Measurements from ENCODE around the gene DHX34.

Gene DHX34

DNA sequence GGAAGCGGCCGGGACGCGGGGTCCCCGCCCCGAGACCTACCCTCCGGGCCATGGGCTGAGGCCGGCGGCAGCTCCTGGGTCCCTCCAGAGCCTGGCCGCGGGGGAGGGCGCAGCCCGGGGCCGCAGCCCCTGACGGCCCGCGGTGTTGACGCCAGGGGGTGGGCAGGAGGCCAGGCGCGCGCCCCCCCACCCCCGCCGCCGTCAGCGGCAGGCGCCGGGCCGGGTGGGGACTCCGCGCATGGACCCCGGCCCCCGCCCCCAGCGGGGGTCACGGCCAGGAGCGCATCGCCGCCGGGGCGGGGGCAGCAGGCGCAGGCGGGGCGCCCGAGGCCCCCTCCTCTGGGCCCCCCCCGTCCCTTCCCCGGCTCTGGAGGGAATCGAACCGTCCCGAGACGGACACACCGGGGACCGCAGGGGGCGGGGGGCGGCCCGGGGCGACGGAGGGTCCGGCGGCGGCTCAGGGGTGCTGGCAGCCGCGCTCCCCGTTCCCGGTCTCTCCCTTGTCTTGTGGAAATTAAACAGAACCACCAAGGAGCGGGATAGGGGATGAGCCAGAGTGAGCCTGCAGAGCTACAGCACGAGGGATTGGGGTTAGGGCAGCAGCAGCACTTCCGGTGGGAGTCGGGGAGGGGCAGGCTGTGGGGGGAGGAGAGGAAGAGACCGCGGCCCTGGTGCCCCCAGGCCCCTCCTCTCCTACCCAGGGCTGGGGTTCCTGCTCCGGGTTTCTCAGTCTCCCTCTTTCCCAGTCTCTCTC is 70.1 kb downstream of the DHX34 start, which contains the start of gene MEIS3:
Gene MEIS3 (minus strand): TSS at position 498 of the 754 bp plus-strand sequence. CDS start 446 bp downstream, at position 52.
- Histone ChIP-seq H2AFZ (ENCODE audit: low read depth, low read length, severe bottlenecking) (no peak within 1 kb of the TSS), H3K9me3 (ENCODE audit: insufficient read depth, low read length) (no peaks in the 10 kb centered on the region), H3K79me2 (ENCODE audit: insufficient read depth, low read length) (no peaks in the 10 kb centered on the region), H3K27me3 (ENCODE audit: low read length) (0 out of 2 replicates have a peak, but pooled peaks cover 3% of the 10 kb centered on the region), H3K27ac (ENCODE audit: low read depth, low read length) (no peak within 1 kb of the TSS), H3K36me3 (ENCODE audit: low read length) (no peaks in the 10 kb centered on the region), H3F3A (ENCODE audit: insufficient read depth) (0 out of 2 replicates have a peak, but pooled peaks cover 4% of the 10 kb centered on the region), H3K4me2 (ENCODE audit: low read depth, low read length, poor library complexity, severe bottlenecking) (no peak within 1 kb of the TSS), H4K20me1 (ENCODE audit: low read depth, low read length) (no peaks in the 10 kb centered on the region), H3K9ac (ENCODE audit: low read length) (no peak within 1 kb of the TSS), H3K9me2 (replicated peaks; ENCODE audit: insufficient read depth, low read length) (no peaks in the 10 kb centered on the region), H3K4me3 (ENCODE audit: insufficient read depth, low read length, poor library complexity, severe bottlenecking) (no peak within 1 kb of the TSS)
- TF ChIP-seq, protein P1, sequence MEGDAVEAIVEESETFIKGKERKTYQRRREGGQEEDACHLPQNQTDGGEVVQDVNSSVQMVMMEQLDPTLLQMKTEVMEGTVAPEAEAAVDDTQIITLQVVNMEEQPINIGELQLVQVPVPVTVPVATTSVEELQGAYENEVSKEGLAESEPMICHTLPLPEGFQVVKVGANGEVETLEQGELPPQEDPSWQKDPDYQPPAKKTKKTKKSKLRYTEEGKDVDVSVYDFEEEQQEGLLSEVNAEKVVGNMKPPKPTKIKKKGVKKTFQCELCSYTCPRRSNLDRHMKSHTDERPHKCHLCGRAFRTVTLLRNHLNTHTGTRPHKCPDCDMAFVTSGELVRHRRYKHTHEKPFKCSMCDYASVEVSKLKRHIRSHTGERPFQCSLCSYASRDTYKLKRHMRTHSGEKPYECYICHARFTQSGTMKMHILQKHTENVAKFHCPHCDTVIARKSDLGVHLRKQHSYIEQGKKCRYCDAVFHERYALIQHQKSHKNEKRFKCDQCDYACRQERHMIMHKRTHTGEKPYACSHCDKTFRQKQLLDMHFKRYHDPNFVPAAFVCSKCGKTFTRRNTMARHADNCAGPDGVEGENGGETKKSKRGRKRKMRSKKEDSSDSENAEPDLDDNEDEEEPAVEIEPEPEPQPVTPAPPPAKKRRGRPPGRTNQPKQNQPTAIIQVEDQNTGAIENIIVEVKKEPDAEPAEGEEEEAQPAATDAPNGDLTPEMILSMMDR (IDR thresholded peaks at IDR 0.05; ENCODE audit: insufficient read depth, low read length, poor library complexity, severe bottlenecking) = no peak
- no peak for TF ChIP-seq EZH2phosphoT487 (conservative IDR thresholded peaks at IDR 0.05; ENCODE audit: low read length)

GRCh38 chr19:47419789-47420188 is 70.7 kb downstream of the DHX34 start:
- Histone ChIP-seq H3K4me3 (ENCODE audit: insufficient read depth, low read length, poor library complexity, severe bottlenecking) (no peak overlapping the region), H3K4me2 (ENCODE audit: low read depth, low read length, poor library complexity, severe bottlenecking) (no peak overlapping the region), H4K20me1 (ENCODE audit: low read depth, low read length) (no peaks in the 10 kb centered on the region), H3K9me3 (ENCODE audit: insufficient read depth, low read length) (no peaks in the 10 kb centered on the region), H3K9ac (ENCODE audit: low read length) (no peak overlapping the region), H3K79me2 (ENCODE audit: insufficient read depth, low read length) (no peaks in the 10 kb centered on the region), H3F3A (ENCODE audit: insufficient read depth) (0 out of 2 replicates have a peak, but pooled peaks cover 4% of the 10 kb centered on the region), H3K27ac (ENCODE audit: low read depth, low read length) (no peak overlapping the region), H3K27me3 (ENCODE audit: low read length) (0 out of 2 replicates have a peak, but pooled peaks cover 3% of the 10 kb centered on the region), H3K36me3 (ENCODE audit: low read length) (no peaks in the 10 kb centered on the region), H3K9me2 (replicated peaks; ENCODE audit: insufficient read depth, low read length) (no peaks in the 10 kb centered on the region), H2AFZ (ENCODE audit: low read depth, low read length, severe bottlenecking) (no peak overlapping the region)
- TF ChIP-seq, protein P1 (IDR thresholded peaks at IDR 0.05; ENCODE audit: insufficient read depth, low read length, poor library complexity, severe bottlenecking) = no peak
- TF ChIP-seq EZH2phosphoT487 (conservative IDR thresholded peaks at IDR 0.05; ENCODE audit: low read length) = no peak

- Histone ChIP-seq H3K79me2 (ENCODE audit: insufficient read depth, low read length) (no peaks in the 10 kb centered on the region), H3K27me3 (ENCODE audit: low read length) (0 out of 2 replicates have a peak, but pooled peaks cover 3% of the 10 kb centered on the region), H3K9me2 (replicated peaks; ENCODE audit: insufficient read depth, low read length) (no peaks in the 10 kb centered on the region), H3K9me3 (ENCODE audit: insufficient read depth, low read length) (no peaks in the 10 kb centered on the region), H3K27ac (ENCODE audit: low read depth, low read length) (no peak overlapping the region), H3F3A (ENCODE audit: insufficient read depth) (0 out of 2 replicates have a peak, but pooled peaks cover 4% of the 10 kb centered on the region), H3K4me2 (ENCODE audit: low read depth, low read length, poor library complexity, severe bottlenecking) (no peak overlapping the region), H3K36me3 (ENCODE audit: low read length) (no peaks in the 10 kb centered on the region), H2AFZ (ENCODE audit: low read depth, low read length, severe bottlenecking) (no peak overlapping the region), H3K4me3 (ENCODE audit: insufficient read depth, low read length, poor library complexity, severe bottlenecking) (no peak overlapping the region), H3K9ac (ENCODE audit: low read length) (no peak overlapping the region), H4K20me1 (ENCODE audit: low read depth, low read length) (no peaks in the 10 kb centered on the region)
- no peak for TF ChIP-seq EZH2phosphoT487 (conservative IDR thresholded peaks at IDR 0.05; ENCODE audit: low read length)
- TF ChIP-seq, protein P1 (IDR thresholded peaks at IDR 0.05; ENCODE audit: insufficient read depth, low read length, poor library complexity, severe bottlenecking) = no peak
Measured at GRCh38 chr19:47421244-47421786, 72.2 kb downstream of the DHX34 start.

Data from SU-DHL-6 (cell line).